GM12891 (cell line): ENCODE results near the gene CWF19L2.

Experiments
- POLR2AphosphoS5 ChIP-seq: IDR thresholded peaks from 2 replicates; pipeline ENCODE4 v1.6.1; 2011; ENCODE audit warnings: low read depth, low read length, control low read depth
- TAF1 ChIP-seq: IDR thresholded peaks from 2 replicates; pipeline ENCODE4 v1.6.1; 2011; ENCODE audit warnings: low read depth, low read length, control low read depth

GRCh38 chr11:107384144-107384852 lies 73.3 kb downstream of the CWF19L2 start:
- TF ChIP-seq TAF1 (no peak), POLR2AphosphoS5 (no peak)
